Activated CD4-positive, alpha-beta T cell treated with anti-CD3 and anti-CD28 coated beads for 4 hours (primary cell): ENCODE data around the gene SPIB.

ENCODE experiments used
- DNase-seq, 2 donors: peaks; one replicate each; pipeline ENCODE4 v3.0.0-alpha.2; 2020

SPIB gene

DNA sequence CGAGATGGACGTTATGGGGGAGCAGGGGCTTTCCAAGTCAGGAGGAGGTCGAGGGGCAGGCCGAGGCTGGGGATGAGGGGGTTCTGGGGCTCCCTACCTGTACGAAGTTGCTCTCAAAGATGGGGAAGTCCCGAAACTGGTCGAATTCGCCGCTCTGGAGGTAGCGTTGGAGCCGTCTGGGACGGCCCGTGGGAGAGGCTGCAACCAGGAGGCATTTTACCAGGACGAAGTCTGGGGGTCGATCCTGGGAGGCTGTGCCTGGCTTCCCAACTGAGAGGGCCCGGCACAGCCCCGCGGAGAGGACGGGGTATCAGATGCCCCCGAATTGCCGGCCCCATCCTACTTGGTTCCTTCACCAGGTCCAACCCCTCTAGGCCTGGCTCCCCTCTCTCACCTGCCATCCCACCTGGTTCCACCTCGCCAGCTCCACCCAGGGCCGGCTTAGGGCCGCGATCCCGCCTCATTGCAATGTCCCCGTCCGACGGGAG is 57.0 kb downstream of the SPIB start:
- no peak for DNase-seq

GRCh38 chr19:50476224-50476906 is 57.6 kb downstream of the SPIB start, which contains the start of the genes EMC10 and GARIN5A:
Gene EMC10 (plus strand): TSS chr19:50476507. CDS start chr19:50476545, 38 bp downstream.
Gene GARIN5A (minus strand): TSS chr19:50476848. CDS start chr19:50476388, 460 bp downstream.
- peak; percentile 89 to 92 for DNase-seq

DNA sequence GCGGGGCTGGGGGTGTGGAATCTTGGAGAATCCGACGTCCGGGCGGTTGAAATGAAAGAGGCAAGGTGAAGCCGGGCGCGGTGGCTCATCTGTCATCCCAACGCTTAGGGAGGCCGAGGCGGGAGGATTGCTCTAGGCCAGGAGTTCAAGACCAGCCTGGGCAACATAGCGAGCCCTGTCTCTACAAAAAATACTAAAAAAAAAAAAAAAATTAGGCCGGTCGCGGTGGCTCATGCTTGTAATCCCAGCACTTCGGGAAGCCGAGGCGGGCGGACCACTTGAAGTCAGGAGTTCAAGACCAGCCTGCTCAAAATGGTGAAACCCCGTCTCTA is 58.1 kb downstream of the SPIB start:
- no peak for DNase-seq

GRCh38 chr19:50477751-50478515 is 59.2 kb downstream of the SPIB start:
- DNase-seq = no peak

DNA sequence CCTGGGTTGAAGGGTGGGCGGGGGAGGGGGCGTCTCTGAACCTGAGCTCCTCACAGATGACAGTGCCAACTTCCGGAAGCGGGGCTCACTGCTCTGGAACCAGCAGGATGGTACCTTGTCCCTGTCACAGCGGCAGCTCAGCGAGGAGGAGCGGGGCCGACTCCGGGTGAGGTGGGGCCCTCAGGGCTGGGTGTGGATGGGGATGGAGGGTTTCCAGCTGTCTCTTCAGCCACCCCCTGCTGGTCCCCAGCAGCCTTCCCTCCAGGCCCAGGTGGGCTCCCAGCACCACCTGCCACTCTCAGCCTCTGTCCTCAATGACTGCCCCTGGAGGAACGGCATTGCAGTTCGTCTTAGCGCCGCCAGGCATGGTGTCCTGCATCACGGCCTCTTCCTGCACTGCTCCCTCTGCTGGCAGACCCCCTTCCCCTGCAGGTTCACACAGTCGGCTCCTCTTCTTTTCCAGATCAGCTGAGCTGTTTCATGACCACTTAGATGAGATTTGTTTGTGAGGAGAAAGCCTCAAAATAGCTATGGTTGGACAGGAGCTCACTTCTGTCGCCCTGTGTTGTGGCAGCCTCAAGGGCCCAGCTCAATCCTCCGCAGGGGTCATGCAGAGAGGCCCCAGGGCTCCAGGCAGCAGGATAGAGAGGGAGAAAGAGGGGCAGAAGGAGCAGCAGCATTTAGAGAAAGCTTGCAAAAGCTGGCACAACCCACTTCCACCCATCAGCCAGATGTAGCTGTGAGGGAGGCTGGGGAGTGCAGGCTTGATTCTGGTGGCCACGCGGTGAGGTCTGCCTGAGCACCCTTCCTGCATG is 60.4 kb downstream of the SPIB start:
- no peak for DNase-seq

- no peak for DNase-seq
These were observed 61.1 kb downstream of the SPIB start for GRCh38 chr19:50479761-50480251.

GRCh38 chr19:50480281-50481111 is 61.8 kb downstream of the SPIB start:
- DNase-seq = no peak
